Measurements from ENCODE around the gene TENT5A. TPM values are rescaled to one million over a fixed set of nuclear protein-coding genes. Genes with fewer than 3 reads are reported as not detected.

The TENT5A gene
- total RNA-seq, 6 experiments from 2014 or later: 7.7 to 16.9 (median 9.1) TPM

- Histone ChIP-seq H3K9me3 (no peaks in the 10 kb centered on the region), H3K36me3 (peaks cover 0 to 3% (median 0%) of the 10 kb centered on the region in 4 donors), H3K27ac (peak overlapping the region; percentile 97 to 100 (median 99)), H3K4me3 (peak overlapping the region; percentile 72 to 79 (median 76)), H3K27me3 (no peaks in the 10 kb centered on the region), H3K4me1 (peaks cover 0 to 26% (median 9%) of the 10 kb centered on the region in 4 donors)
- no peak for TF ChIP-seq CTCF (IDR thresholded peaks at IDR 0.05)
- TF ChIP-seq POLR2A (IDR thresholded peaks at IDR 0.05): no peak
- WGBS (ENCODE audit: insufficient coverage, low coverage, low lambda C conversion rate, missing lambda C conversion rate): 7% methylated on average over 12 of the region's 12 CpGs
- no peak for ATAC-seq
- intact Hi-C loops (cut with DNase I): no loop called here
- no peak for DNase-seq
Observed at GRCh38 chr6:81750681-81751387, 1.6 kb downstream of the TENT5A start.

GRCh38 chr6:81750200-81750599 lies 2.3 kb downstream of the TENT5A start:
- peak overlapping the region; percentile 97 to 100 (median 99) for H3K27ac ChIP-seq
- 3% methylated on average over 5 of the region's 5 CpGs for whole genome bisulfite sequencing (ENCODE audit: insufficient coverage, low coverage, low lambda C conversion rate, missing lambda C conversion rate)
- intact Hi-C loops (cut with DNase I): no loop called here
- peaks cover 0 to 26% (median 10%) of the 10 kb centered on the region in 4 donors for H3K4me1 ChIP-seq
- peak overlapping the region; percentile 72 to 79 (median 76) for H3K4me3 ChIP-seq
- H3K27me3 ChIP-seq: no peaks in the 10 kb centered on the region
- TF ChIP-seq CTCF (IDR thresholded peaks at IDR 0.05) (no peak), POLR2A (IDR thresholded peaks at IDR 0.05) (no peak)
- H3K36me3 ChIP-seq: peaks cover 0 to 3% (median 0%) of the 10 kb centered on the region in 4 donors
- no peaks in the 10 kb centered on the region for H3K9me3 ChIP-seq
- no peak for ATAC-seq
- DNase-seq: no peak

- TF ChIP-seq CTCF (IDR thresholded peaks at IDR 0.05) (no peak), POLR2A (IDR thresholded peaks at IDR 0.05) (no peak)
- H3K4me1 ChIP-seq: peaks cover 0 to 26% (median 10%) of the 10 kb centered on the region in 4 donors
- 27% methylated on average over 5 of the region's 5 CpGs for WGBS (ENCODE audit: insufficient coverage, low coverage, low lambda C conversion rate, missing lambda C conversion rate)
- intact Hi-C loops (cut with DNase I): no loop called here
- H3K9me3 ChIP-seq: no peaks in the 10 kb centered on the region
- peak overlapping the region; percentile 97 to 100 (median 99) for H3K27ac ChIP-seq
- no peak for DNase-seq
- no peaks in the 10 kb centered on the region for H3K27me3 ChIP-seq
- ATAC-seq: no peak
- peaks cover 0 to 3% (median 0%) of the 10 kb centered on the region in 4 donors for H3K36me3 ChIP-seq
- H3K4me3 ChIP-seq: peak overlapping the region; percentile 72 to 79 (median 76)
Observed at GRCh38 chr6:81749707-81750106, 2.8 kb downstream of the TENT5A start.

- TF ChIP-seq CTCF (IDR thresholded peaks at IDR 0.05) (no peak), POLR2A (IDR thresholded peaks at IDR 0.05) (no peak)
- ATAC-seq (no peak), DNase-seq (no peak)
- Histone ChIP-seq H3K27ac (peak overlapping the region in 2 of 3 donors; percentile 4 to 100), H3K36me3 (peaks cover 0 to 3% (median 0%) of the 10 kb centered on the region in 4 donors), H3K4me1 (peaks cover 0 to 26% (median 10%) of the 10 kb centered on the region in 4 donors), H3K27me3 (no peaks in the 10 kb centered on the region), H3K4me3 (no peak overlapping the region), H3K9me3 (no peaks in the 10 kb centered on the region)
- WGBS (ENCODE audit: insufficient coverage, low coverage, low lambda C conversion rate, missing lambda C conversion rate): 15% methylated on average over 5 of the region's 5 CpGs
- intact Hi-C loops (cut with DNase I): no loop called here
Observed at GRCh38 chr6:81748994-81749393, 3.5 kb downstream of the TENT5A start.
